PC-3 (cell line): Measurements from ENCODE around the gene MYO5A.

Source experiments
- EZH2 ChIP-seq: fragments of 300-600 bp; sonication (generic); IDR thresholded peaks from one replicate; pipeline ENCODE4 v1.6.1; 2017; ENCODE audit warnings: antibody characterized with exemption, mild to moderate bottlenecking, low read length; ENCODE audit not compliant: unreplicated experiment
- EZH2phosphoT487 ChIP-seq: fragments of 300-600 bp; sonication (generic); IDR thresholded peaks from 2 replicates; pipeline ENCODE4 v1.6.1; 2018; ENCODE audit warnings: mild to moderate bottlenecking, antibody characterized with exemption, low read length, borderline replicate concordance
- TF ChIP-seq, protein P1 (sequence below): fragments of 300-600 bp; sonication (generic); conservative IDR thresholded peaks from 2 replicates; pipeline ENCODE4 v1.5.1; 2017; ENCODE audit warnings: antibody characterized with exemption, low read depth, mild to moderate bottlenecking, low read length

DNA sequence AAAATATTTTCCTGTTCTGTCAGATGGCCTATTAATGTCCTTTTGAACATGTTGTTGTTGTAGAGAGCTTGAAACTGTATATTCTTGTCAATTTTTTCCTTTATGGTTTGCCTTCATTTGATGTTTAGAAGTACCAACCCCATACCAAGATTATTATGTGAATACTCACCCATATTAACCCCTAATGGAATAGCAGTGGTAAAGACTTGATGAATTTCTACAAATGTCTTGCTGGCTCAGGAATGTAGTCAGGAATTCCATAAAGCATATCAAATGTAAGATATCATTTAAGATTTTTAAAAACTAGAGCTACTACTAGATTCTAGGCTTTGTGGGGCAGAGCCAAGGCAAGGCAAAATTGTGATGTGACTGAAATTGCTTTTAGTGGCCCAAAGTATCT is 30.0 kb downstream of the MYO5A start:
- TF ChIP-seq, protein P1, sequence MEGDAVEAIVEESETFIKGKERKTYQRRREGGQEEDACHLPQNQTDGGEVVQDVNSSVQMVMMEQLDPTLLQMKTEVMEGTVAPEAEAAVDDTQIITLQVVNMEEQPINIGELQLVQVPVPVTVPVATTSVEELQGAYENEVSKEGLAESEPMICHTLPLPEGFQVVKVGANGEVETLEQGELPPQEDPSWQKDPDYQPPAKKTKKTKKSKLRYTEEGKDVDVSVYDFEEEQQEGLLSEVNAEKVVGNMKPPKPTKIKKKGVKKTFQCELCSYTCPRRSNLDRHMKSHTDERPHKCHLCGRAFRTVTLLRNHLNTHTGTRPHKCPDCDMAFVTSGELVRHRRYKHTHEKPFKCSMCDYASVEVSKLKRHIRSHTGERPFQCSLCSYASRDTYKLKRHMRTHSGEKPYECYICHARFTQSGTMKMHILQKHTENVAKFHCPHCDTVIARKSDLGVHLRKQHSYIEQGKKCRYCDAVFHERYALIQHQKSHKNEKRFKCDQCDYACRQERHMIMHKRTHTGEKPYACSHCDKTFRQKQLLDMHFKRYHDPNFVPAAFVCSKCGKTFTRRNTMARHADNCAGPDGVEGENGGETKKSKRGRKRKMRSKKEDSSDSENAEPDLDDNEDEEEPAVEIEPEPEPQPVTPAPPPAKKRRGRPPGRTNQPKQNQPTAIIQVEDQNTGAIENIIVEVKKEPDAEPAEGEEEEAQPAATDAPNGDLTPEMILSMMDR = no peak
- TF ChIP-seq EZH2 = no peak
- TF ChIP-seq EZH2phosphoT487 = no peak
